Upper lobe of right lung (tissue), 1 donor: ENCODE data around the gene C1orf210. TPM values are rescaled to one million over a fixed set of nuclear protein-coding genes. Genes with fewer than 3 reads are reported as not detected.

ENCODE experiments used
- ATAC-seq: fragments of 200-7000 bp; cut with Tn5 transposase; one replicate; pipeline ENCODE4 v1.9.1; 2020; ENCODE audit warnings: mild to moderate bottlenecking, moderate library complexity
- DNase-seq: peaks from one replicate; pipeline ENCODE4 v3.0.0-alpha.2; 2020
- H3K27ac ChIP-seq: fragments of 200-600 bp; one replicate; pipeline ENCODE4 v1.8.0; 2022
- H3K27me3 ChIP-seq: fragments of 200-600 bp; one replicate; pipeline ENCODE4 v1.8.0; 2022; ENCODE audit warnings: mild to moderate bottlenecking
- H3K36me3 ChIP-seq: fragments of 200-600 bp; one replicate; pipeline ENCODE4 v1.8.0; 2022
- H3K4me1 ChIP-seq: fragments of 200-600 bp; one replicate; pipeline ENCODE4 v1.8.0; 2022
- H3K4me3 ChIP-seq: fragments of 200-600 bp; one replicate; pipeline ENCODE4 v1.8.0; 2022; ENCODE audit warnings: mild to moderate bottlenecking
- H3K9me3 ChIP-seq: fragments of 200-600 bp; one replicate; pipeline ENCODE4 v1.8.0; 2022
- CTCF ChIP-seq: fragments of 200-600 bp; IDR thresholded peaks from one replicate; pipeline ENCODE4 v1.8.0; 2022; ENCODE audit warnings: antibody characterized with exemption
- intact Hi-C: fragments of 100-400 bp; cut with DNase I; formaldehyde crosslinking; loops from one replicate; pipeline ENCODE4 v1.11.0; 2022
- total RNA-seq: library from RNA; stranded (reverse); fragmentation: NEBNext Ultra II Directional; extraction: Animal tissue kit (Norgen Biotek cat#: 25700); gene quantifications from one replicate; pipeline ENCODE4 v1.2.1, GENCODE V29; 2021
- donor health status: DM: no; HTN: yes; CAD: no; lungs with severe emphysema.

C1orf210 gene
- total RNA-seq, 1 donor from 2014 or later, result 18.9 TPM

- H3K4me3 ChIP-seq, result peak overlapping the region; percentile 48
- ATAC-seq, result no peak
- peak overlapping the region; percentile 87 for H3K27ac ChIP-seq
These were observed 13.9 kb downstream of the C1orf210 start for GRCh38 chr1:43271186-43272118.

GRCh38 chr1:43270421-43271095 lies 14.8 kb downstream of the C1orf210 start:
- Histone ChIP-seq H3K36me3 (no peaks in the 10 kb centered on the region), H3K4me3 (peak overlapping the region; percentile 48), H3K9me3 (no peaks in the 10 kb centered on the region), H3K27ac (peak overlapping the region; percentile 87), H3K27me3 (no peaks in the 10 kb centered on the region), H3K4me1 (peaks cover 14% of the 10 kb centered on the region)
- TF ChIP-seq CTCF, result no peak
- intact Hi-C loops, result no loop called here
- DNase-seq (peak; percentile 92), ATAC-seq (peak; percentile 91)

More at GRCh38 chr1:43271186-43272118, 13.9 kb downstream of the C1orf210 start:
- DNase-seq, result peak; percentile 50
- TF ChIP-seq CTCF, result no peak
- intact Hi-C loops, result no loop called here
- no peaks in the 10 kb centered on the region for H3K36me3 ChIP-seq
- H3K27me3 ChIP-seq, result no peaks in the 10 kb centered on the region
- H3K4me1 ChIP-seq, result peaks cover 14% of the 10 kb centered on the region
- H3K9me3 ChIP-seq, result no peaks in the 10 kb centered on the region

- Histone ChIP-seq H3K4me1 (peaks cover 14% of the 10 kb centered on the region), H3K4me3 (peak within 1 kb of the TSS; percentile 48), H3K27me3 (no peaks in the 10 kb centered on the region), H3K36me3 (no peaks in the 10 kb centered on the region), H3K27ac (peak within 1 kb of the TSS; percentile 87), H3K9me3 (no peaks in the 10 kb centered on the region)
- peak; percentile 77 for ATAC-seq
- TF ChIP-seq CTCF, result no peak
- intact Hi-C loops, result no loop called here
- DNase-seq, result peak; percentile 91
These were observed 15.6 kb downstream of the C1orf210 start, which contains the start of gene TMEM125 for GRCh38 chr1:43269627-43270375. Gene TMEM125, plus strand, starts transcription at chr1:43269983. Its CDS starts 2,740 bp downstream, at chr1:43272723.

- Histone ChIP-seq H3K9me3 (no peaks in the 10 kb centered on the region), H3K27ac (peak overlapping the region; percentile 63), H3K36me3 (no peaks in the 10 kb centered on the region), H3K4me1 (peaks cover 10% of the 10 kb centered on the region), H3K27me3 (no peaks in the 10 kb centered on the region), H3K4me3 (no peak overlapping the region)
- intact Hi-C loops, result no loop called here
- ATAC-seq (no peak), DNase-seq (peak; percentile 59)
- no peak for TF ChIP-seq CTCF
These were observed 17.5 kb downstream of the C1orf210 start for GRCh38 chr1:43267818-43268425.

GRCh38 chr1:43267291-43267805 lies 18.0 kb downstream of the C1orf210 start:
- no peaks in the 10 kb centered on the region for H3K9me3 ChIP-seq
- intact Hi-C loops, result no loop called here
- H3K4me3 ChIP-seq, result no peak overlapping the region
- DNase-seq, result peak; percentile 68
- no peaks in the 10 kb centered on the region for H3K36me3 ChIP-seq
- peak overlapping the region; percentile 63 for H3K27ac ChIP-seq
- ATAC-seq, result peak; percentile 4
- peaks cover 10% of the 10 kb centered on the region for H3K4me1 ChIP-seq
- no peaks in the 10 kb centered on the region for H3K27me3 ChIP-seq
- no peak for TF ChIP-seq CTCF
